HepG2 (cell line): ENCODE results near the gene TUBB. TPM values are rescaled to one million over a fixed set of nuclear protein-coding genes. Genes with fewer than 3 reads are reported as not detected.
A peak's percentile ranks its signal among the peaks of the same experiment; 100 is the strongest.

ENCODE experiments used
- DMAP1 ChIP-seq: IDR thresholded peaks from 2 replicates; pipeline ENCODE4 v1.6.1; 2016
- DPF2 ChIP-seq: sonication (generic); formaldehyde crosslinking; IDR thresholded peaks from 2 replicates; pipeline ENCODE4 v1.4.0; 2020; ENCODE audit warnings: mild to moderate bottlenecking, low read depth, missing genetic modification reagents, borderline replicate concordance
- E2F1 ChIP-seq: sonication (generic); formaldehyde crosslinking; IDR thresholded peaks from 2 replicates; pipeline ENCODE4 v1.5.0; 2020; ENCODE audit warnings: missing genetic modification reagents
- HDAC1 ChIP-seq: sonication (generic); formaldehyde crosslinking; IDR thresholded peaks from 2 replicates; pipeline ENCODE4 v1.5.1; 2020; ENCODE audit warnings: mild to moderate bottlenecking, missing genetic modification reagents
- NAIF1 ChIP-seq: sonication (generic); formaldehyde crosslinking; IDR thresholded peaks from 2 replicates; pipeline ENCODE4 v1.5.0; 2020; ENCODE audit warnings: mild to moderate bottlenecking, missing genetic modification reagents, borderline replicate concordance
- NCOA1 ChIP-seq: sonication (generic); formaldehyde crosslinking; IDR thresholded peaks from 2 replicates; pipeline ENCODE4 v1.9.0; 2021; ENCODE audit warnings: missing genetic modification reagents
- NR1H2 ChIP-seq: sonication (generic); formaldehyde crosslinking; IDR thresholded peaks from 2 replicates; pipeline ENCODE4 v1.8.1; 2022; ENCODE audit warnings: low read depth, missing genetic modification reagents, borderline replicate concordance
- PHF20 ChIP-seq: sonication (generic); formaldehyde crosslinking; IDR thresholded peaks from 2 replicates; pipeline ENCODE4 v1.5.0; 2020; ENCODE audit warnings: mild to moderate bottlenecking, missing genetic modification reagents
- PITX1 ChIP-seq: sonication (generic); formaldehyde crosslinking; IDR thresholded peaks from 2 replicates; pipeline ENCODE4 v1.5.1; 2020; ENCODE audit warnings: mild to moderate bottlenecking, missing genetic modification reagents
- RORA ChIP-seq: sonication (generic); formaldehyde crosslinking; IDR thresholded peaks from 2 replicates; pipeline ENCODE4 v1.5.0; 2020; ENCODE audit warnings: mild to moderate bottlenecking, missing genetic modification reagents, moderate library complexity
- SMAD1 ChIP-seq: sonication (generic); formaldehyde crosslinking; IDR thresholded peaks from 2 replicates; pipeline ENCODE4 v1.4.0; 2020; ENCODE audit warnings: missing genetic modification reagents, low read depth, mild to moderate bottlenecking, borderline replicate concordance
- TRAFD1 ChIP-seq: sonication (generic); formaldehyde crosslinking; IDR thresholded peaks from 2 replicates; pipeline ENCODE4 v1.5.1; 2020; ENCODE audit warnings: missing genetic modification reagents, mild to moderate bottlenecking, borderline replicate concordance
- ZFP62 ChIP-seq: sonication (generic); formaldehyde crosslinking; IDR thresholded peaks from 2 replicates; pipeline ENCODE4 v1.4.0; 2020; ENCODE audit warnings: missing genetic modification reagents
- ZHX1 ChIP-seq: sonication (generic); formaldehyde crosslinking; IDR thresholded peaks from 2 replicates; pipeline ENCODE4 v1.8.1; 2022; ENCODE audit warnings: low read depth, mild to moderate bottlenecking, missing genetic modification reagents
- ZNF180 ChIP-seq: sonication (generic); formaldehyde crosslinking; IDR thresholded peaks from 2 replicates; pipeline ENCODE4 v1.4.0; 2020; ENCODE audit warnings: low read depth, missing genetic modification reagents, borderline replicate concordance
- ZNF280B ChIP-seq: sonication (generic); formaldehyde crosslinking; IDR thresholded peaks from 2 replicates; pipeline ENCODE4 v1.5.0; 2020; ENCODE audit warnings: missing genetic modification reagents, mild to moderate bottlenecking, borderline replicate concordance
- ZNF414 ChIP-seq: sonication (generic); formaldehyde crosslinking; IDR thresholded peaks from 2 replicates; pipeline ENCODE4 v1.5.0; 2020; ENCODE audit warnings: missing genetic modification reagents
- ZNF513 ChIP-seq: sonication (generic); formaldehyde crosslinking; conservative IDR thresholded peaks from 2 replicates; pipeline ENCODE4 v1.5.0; 2020; ENCODE audit warnings: missing genetic modification reagents
- polyA plus RNA-seq, 8 experiments: library from polyadenylated mRNA; depleted of rRNA in 3 of 8; stranded (reverse) in 7 of 8; unstranded in 1 of 8; fragments of >200 nt; fragmentation: Illumina TruSeq in 4 of 8; extraction: Trizol in 4 of 8; gene quantifications; 2 replicates each; pipeline versions ENCODE4 v1.2.1 to v1.2.3, GENCODE V29; 2011 to 2016; ENCODE audit warnings: low read depth in 4 of 8, missing spikeins in 1 of 8, mixed read lengths in 1 of 8; ENCODE audit not compliant: insufficient read depth in 1 of 8
- total RNA-seq, 5 experiments: library from RNA; depleted of rRNA; stranded (reverse); fragments of >200 nt; fragmentation: Illumina TruSeq; extraction: Trizol; gene quantifications; 2 replicates each; pipeline ENCODE4 v1.2.3, GENCODE V29; 2016; ENCODE audit warnings: low read depth in 1 of 5

Gene TUBB
- total and polyA plus RNA-seq, 2 of the 13 experiments (the other 11 are each of a cell fraction or from before 2014, with no cell fraction given), result 911 to 1,163 TPM

GRCh38 chr6:30744054-30744805 lies 24.1 kb downstream of the TUBB start, which contains the start of gene IER3 (continued):
- peak; percentile 83 for TF ChIP-seq E2F1 (CRISPR knock-in tag)
- 0 out of 2 replicates have a peak, but pooled peaks have one; percentile 45 for TF ChIP-seq NCOA1 (CRISPR knock-in tag)
- peak; percentile 77 for TF ChIP-seq SMAD1
- TF ChIP-seq ZHX1, result peak; percentile 1; the same call in 1 of the 2 replicates
- peak; percentile 63 for TF ChIP-seq HDAC1 (CRISPR knock-in tag)
- peak; percentile 50; the same call in 1 of the 2 replicates for TF ChIP-seq ZNF280B (CRISPR knock-in tag)
- TF ChIP-seq ZNF414 (CRISPR knock-in tag), result peak; percentile 79; the same call in 1 of the 2 replicates
- TF ChIP-seq ZFP62, result no peak
- peak; percentile 93; the same call in 1 of the 2 replicates for TF ChIP-seq RORA
- TF ChIP-seq DPF2 (CRISPR knock-in tag), result no peak; the same call in 1 of the 2 replicates
- peak; percentile 32; the same call in 1 of the 2 replicates for TF ChIP-seq PITX1 (CRISPR knock-in tag)
- TF ChIP-seq NR1H2 (CRISPR knock-in tag), result no peak
- 0 out of 2 replicates have a peak, but pooled peaks have one; percentile 44 for TF ChIP-seq PHF20 (CRISPR knock-in tag)
- TF ChIP-seq ZNF513 (CRISPR knock-in tag), result no peak
- TF ChIP-seq NAIF1 (CRISPR knock-in tag), result peak; percentile 69; the same call in 1 of the 2 replicates
- peak; percentile 59; the same call in 1 of the 2 replicates for TF ChIP-seq DMAP1 (CRISPR knock-in tag)
- TF ChIP-seq TRAFD1, result peak; percentile 23; the same call in 1 of the 2 replicates
- no peak for TF ChIP-seq ZNF180 (CRISPR knock-in tag)
